Activated T-cell treated with anti-CD3 and anti-CD28 coated beads for 1 hour (primary cell): Measurements from ENCODE around the gene NKX6-2.
"Not testable (repeated sequence)": the region's sequence is repeated elsewhere in the genome, so short reads cannot be mapped to it uniquely, and the experiment has no call there.

ENCODE experiments used
- DNase-seq: peaks from one replicate; pipeline ENCODE4 v3.0.0-alpha.2; 2020; ENCODE audit warnings: low read depth

The NKX6-2 gene

GRCh38 chr10:132754071-132754470 is 31.9 kb downstream of the NKX6-2 start:
- no peak for DNase-seq

- DNase-seq = no peak
These were observed 32.4 kb downstream of the NKX6-2 start for GRCh38 chr10:132753596-132753995.

DNA sequence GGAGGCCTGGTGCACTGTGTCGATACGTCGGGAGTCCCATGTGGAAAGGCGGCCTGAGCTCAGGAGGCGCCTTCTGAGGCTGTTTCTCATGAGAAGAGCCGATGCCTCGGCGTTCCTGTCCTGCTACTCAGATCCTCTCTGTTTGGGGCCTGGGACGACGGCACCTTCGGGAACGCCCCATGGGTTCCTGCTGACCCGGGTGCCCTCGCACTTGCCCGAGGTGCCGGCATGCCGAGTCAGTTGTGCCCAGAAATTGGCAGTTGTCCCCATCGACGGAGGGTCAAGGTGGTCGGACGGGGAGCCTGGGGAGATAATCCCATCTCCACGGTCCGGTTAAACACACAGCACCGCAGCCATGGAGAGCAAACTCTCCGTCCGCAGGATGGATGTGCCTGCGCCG is 33.0 kb downstream of the NKX6-2 start:
- no peak for DNase-seq

GRCh38 chr10:132752378-132752777 is 33.6 kb downstream of the NKX6-2 start:
- DNase-seq = no peak

- no peak for DNase-seq
These were observed 35.0 kb downstream of the NKX6-2 start for GRCh38 chr10:132750936-132751335.

DNA sequence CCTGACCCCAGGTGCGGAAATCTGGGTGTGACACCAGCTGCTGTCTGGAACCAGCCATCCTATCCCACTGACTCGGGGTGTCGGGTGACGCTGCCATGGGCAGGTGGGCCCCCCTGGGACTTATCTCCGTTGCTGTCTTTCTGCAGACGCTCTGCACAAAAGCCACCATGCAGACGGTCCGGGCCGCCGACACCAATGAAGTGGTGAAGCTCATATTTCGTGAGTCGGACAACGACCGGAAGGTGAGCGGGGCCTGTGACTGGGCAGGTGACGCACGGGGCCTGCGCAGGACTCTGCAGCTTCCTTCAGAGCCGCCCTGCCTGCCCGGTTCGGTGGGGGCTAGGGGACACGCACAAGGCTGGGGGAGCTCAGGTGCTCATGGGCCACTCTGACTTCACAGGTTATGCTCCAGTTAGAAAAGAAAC is 36.6 kb downstream of the NKX6-2 start:
- DNase-seq = no peak

- DNase-seq = no peak
These were observed 37.2 kb downstream of the NKX6-2 start for GRCh38 chr10:132748545-132749370.

- no peak for DNase-seq
These were observed 37.8 kb downstream of the NKX6-2 start for GRCh38 chr10:132748135-132748534.

DNA sequence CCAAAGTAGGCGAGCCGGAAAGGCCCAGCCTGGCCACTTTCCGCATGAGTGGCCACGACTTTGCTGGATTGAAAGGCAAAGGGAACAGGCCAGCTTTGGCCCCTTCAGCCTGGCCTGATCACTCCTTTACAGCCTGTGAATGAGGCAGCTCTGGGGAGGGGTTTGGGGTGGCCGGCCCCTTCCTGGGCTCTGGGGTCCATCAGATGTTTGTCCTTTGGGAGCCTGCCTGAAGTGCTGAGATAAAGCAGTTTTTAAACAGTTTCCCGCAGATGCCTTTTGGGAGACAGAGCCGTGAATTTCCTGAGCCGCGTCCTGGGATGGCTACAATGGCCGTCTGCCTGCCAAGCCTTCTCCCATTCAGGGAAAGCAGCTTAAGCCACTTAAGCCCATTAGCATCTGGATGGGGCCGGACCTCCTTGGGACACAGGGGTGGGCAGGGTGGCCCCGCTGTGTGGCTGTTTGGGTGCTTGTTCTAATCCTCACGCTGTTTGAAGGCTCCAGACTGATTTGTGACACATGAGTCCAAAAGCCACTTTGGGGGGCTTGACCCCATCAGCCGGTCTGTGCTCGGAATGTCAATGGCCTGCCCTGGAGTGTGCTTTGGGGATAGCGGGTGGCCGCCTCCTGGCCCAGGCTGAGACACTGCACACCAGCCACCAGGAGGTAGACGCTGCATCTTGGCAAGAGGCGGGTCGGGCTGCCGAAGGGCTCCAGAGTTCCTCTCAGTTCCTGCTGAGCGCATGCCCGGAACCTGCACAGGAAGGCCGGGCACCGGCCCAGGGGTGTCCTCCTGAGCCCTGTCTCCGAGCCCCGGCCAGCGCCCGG is 38.9 kb downstream of the NKX6-2 start:
- DNase-seq = no peak

DNA sequence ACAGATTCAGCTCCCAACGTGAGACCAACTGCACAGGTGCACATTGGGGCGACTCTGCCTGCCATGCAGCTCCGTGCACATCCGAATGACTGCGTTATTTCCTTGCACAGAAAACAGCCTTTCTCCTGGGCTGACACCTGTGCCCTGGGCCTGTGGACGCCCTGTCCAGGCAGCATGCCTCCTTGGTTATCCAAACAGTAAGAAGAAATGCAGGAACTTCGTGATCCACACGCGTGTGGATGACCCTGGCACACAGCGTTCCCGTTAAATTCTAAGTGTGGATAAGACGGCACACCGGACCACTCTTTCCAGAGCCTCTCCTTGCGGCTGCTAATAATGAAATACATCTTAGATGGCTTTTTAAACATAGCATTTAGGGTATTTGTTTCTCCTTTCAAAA is 39.6 kb downstream of the NKX6-2 start:
- DNase-seq = no peak

DNA sequence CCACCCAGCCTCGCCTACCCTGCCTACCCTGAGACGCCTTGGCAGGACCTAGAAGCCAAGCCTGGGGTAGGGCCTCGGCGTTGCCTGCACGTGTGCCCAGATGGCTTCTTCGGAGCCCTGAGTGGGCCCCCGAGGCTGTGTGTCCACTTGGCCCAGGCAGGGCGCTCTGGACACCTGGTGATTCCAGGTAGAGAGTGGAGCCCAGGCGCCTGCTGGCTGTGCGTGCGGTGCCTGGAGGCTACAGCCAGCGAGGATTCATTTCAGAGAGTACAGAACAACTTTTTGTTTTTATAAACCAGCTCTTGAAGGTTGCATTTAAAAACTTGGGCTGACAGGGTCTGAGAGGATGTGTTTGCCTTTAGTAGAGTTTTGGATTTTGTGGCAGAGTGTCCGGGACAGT is 40.0 kb downstream of the NKX6-2 start:
- DNase-seq = no peak

GRCh38 chr10:132745511-132745910 is 40.4 kb downstream of the NKX6-2 start:
- no peak for DNase-seq

DNA sequence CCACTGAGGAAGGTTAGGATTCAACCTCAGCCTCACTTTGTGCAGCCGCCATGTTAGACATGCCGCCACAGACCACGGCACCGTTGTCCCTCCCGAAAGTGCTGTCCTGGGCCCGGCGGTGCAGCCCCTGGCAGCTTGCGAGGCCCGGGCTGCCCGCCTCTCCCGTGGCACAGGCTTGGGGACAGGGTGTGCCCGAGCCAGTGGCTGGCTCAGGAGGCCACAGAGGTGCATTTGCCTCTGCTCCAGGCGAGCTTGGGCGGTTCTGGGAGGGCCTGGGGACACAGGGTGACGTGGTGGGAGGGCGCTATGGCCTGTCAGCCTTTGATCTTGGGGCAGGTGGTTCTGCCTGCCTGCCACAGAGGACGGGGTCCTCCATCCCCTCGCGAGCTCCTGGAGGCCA is 41.1 kb downstream of the NKX6-2 start:
- no peak for DNase-seq

- DNase-seq = no peak
These were observed 41.9 kb downstream of the NKX6-2 start for GRCh38 chr10:132743925-132744490.

GRCh38 chr10:132743196-132743924 is 42.6 kb downstream of the NKX6-2 start:
- not testable (repeated sequence) for DNase-seq

- no peak for DNase-seq
These were observed 43.1 kb downstream of the NKX6-2 start for GRCh38 chr10:132742837-132743194.

DNA sequence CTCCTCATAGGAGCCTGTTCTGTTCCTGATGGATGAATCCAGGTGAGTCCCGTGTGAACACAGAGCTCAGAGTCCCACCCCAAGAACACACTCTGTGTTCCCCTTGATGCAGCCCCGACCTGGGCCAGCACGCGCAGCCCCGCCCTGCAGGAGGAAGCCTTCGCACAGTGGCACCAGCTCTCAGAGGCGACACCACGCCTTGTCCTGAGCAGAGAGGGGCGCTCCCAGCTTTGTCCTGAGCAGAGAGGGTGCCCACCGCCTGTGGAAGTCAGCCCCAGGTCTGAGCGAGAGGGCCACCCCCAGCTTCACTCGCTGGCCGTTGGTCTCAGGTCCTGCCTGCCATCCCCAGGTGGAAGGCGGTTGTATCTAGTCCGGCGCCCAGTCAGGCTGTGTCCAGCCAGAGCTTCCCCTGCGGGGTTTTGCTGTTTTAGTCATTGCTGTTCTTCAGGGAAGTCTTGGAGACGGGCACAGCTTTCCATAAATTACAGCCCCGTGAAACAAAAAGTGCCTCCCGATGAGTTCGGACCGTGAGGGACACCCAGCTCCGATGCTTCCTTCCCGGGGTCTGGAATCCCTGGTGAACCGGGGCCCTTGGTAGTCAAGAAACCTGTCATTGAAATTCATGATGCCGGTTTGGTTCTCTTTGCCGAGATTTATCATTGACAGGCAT is 43.6 kb downstream of the NKX6-2 start:
- no peak for DNase-seq

GRCh38 chr10:132740588-132740987 is 45.4 kb downstream of the NKX6-2 start:
- no peak for DNase-seq

DNA sequence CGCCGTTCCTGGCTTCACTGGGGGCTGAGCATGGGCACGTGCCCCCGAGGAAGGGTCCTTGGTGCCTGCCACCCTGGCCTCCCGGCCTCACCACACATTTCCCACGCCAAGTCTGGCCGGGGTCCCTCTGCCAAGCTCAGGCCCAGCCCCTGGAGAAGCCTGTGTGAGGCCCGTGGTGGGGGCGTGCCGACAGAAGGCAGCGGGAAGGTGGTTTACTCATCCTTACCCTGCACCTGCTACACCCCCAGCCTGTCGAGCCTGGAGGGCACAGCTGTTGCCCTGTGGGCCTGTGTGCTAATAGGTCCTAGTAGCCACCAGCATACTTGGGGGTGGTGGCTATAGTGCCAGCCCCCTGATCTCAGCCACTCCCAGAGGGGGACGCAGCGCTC is 46.7 kb downstream of the NKX6-2 start:
- no peak for DNase-seq

GRCh38 chr10:132738454-132739224 is 47.3 kb downstream of the NKX6-2 start:
- no peak for DNase-seq
